ENCODE data around the gene OTX1. TPM values are rescaled to one million over a fixed set of nuclear protein-coding genes. Genes with fewer than 3 reads are reported as not detected.

The OTX1 gene
- total and polyA plus RNA-seq, 10 of the 15 experiments (the other 5 are each of a cell fraction or from before 2014, with no cell fraction given), result 0.04 to 0.67 (median 0.23) TPM; not detected in 2

DNA sequence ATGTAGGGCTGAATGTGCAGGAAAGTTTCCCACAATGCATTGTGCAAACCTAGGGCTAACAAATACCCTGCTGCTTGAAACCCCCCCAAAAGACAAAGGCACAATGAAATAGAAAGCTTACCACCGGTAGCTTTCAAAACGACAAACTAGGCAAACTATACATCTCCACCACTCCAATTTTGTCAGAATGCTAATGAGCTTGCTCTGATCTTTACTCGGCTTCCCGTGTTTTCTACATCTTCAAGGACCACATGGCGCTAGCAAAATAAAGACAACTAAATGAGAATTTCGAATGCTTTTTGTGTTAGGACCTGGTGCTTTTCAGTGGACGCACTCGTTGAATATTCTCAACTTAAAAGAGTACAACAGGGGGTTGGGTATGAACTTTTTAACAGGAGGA lies 37.2 kb upstream of the OTX1 start:
- no peak for ATAC-seq
- intact Hi-C loops (cut with micrococcal nuclease; ENCODE audit: unreplicated experiment), result no loop called here

More for the DNA sequence above, 37.2 kb upstream of the OTX1 start:
- H3K27ac ChIP-seq (ENCODE audit: control insufficient read depth, insufficient read depth), result no peak overlapping the region
- DNase-seq (ENCODE audit: low read depth, low spot score) (no peak), FAIRE-seq (no peak)
- H3K9ac ChIP-seq (ENCODE audit: control insufficient read depth, insufficient read depth, low read length), result no peak overlapping the region
- RAD21 ChIA-PET (ENCODE audit: unreplicated experiment), result no interaction called here
- no TSS peak for BruUV-seq (replicated peaks)
- no peak overlapping the region for H3K4me3 ChIP-seq
- TF ChIP-seq TAF1 (IDR thresholded peaks at IDR 0.05; ENCODE audit: borderline replicate concordance, low read depth, low read length) (no peak), E4F1 (IDR thresholded peaks at IDR 0.05; ENCODE audit: borderline replicate concordance, partially characterized antibody) (no peak), YY1 (IDR thresholded peaks at IDR 0.05; ENCODE audit: low read depth, low read length) (no peak), TCF3 (IDR thresholded peaks at IDR 0.05; ENCODE audit: borderline replicate concordance, insufficient read depth, low read depth, low read length) (no peak), BRCA1 (IDR thresholded peaks at IDR 0.05; ENCODE audit: low read depth, low read length) (no peak), STAT1 (conservative IDR thresholded peaks at IDR 0.05) (no peak), HDAC2 (IDR thresholded peaks at IDR 0.05) (no peak), IRF5 (IDR thresholded peaks at IDR 0.05; ENCODE audit: borderline replicate concordance) (no peak), SIN3A (IDR thresholded peaks at IDR 0.05; ENCODE audit: low read depth, low read length) (no peak), CBX5 (IDR thresholded peaks at IDR 0.05; ENCODE audit: low read depth) (no peak)
- H3K4me1 ChIP-seq (ENCODE audit: control insufficient read depth, insufficient read depth, low read length), result no peaks in the 10 kb centered on the region
- no peak overlapping the region for H2AFZ ChIP-seq (ENCODE audit: control insufficient read depth, low read depth, low read length)
- CTCF ChIA-PET, result interaction anchor here (0.6 to 1.4 kb wide), 4 partner anchors 19 to 238 kb away, joined by 3 to 5 read pairs (median 4); no protein-coding TSS in a partner anchor
- H4K20me1 ChIP-seq (ENCODE audit: control insufficient read depth, insufficient read depth), result no peaks in the 10 kb centered on the region
- no peaks in the 10 kb centered on the region for H3K9me3 ChIP-seq (replicated peaks; ENCODE audit: control insufficient read depth, insufficient read depth, low read length)
- POLR2A ChIA-PET, result no interaction called here
- H3K36me3 ChIP-seq (ENCODE audit: control insufficient read depth in 2 of 2, insufficient read depth in 2 of 2, low read length in 1 of 2), result no peaks in the 10 kb centered on the region
- in situ Hi-C loops (cut with MboI), result no loop called here
- WGBS (ENCODE audit: insufficient coverage, insufficient replicate concordance, low lambda C conversion rate, missing lambda C conversion rate), result 94% methylated on average over 8 of the region's 8 CpGs
- H3K4me2 ChIP-seq (ENCODE audit: control insufficient read depth, insufficient read depth), result no peak overlapping the region
- H3K27me3 ChIP-seq (replicated peaks in 1 of 2; ENCODE audit: control insufficient read depth in 2 of 2, insufficient read depth in 2 of 2, low read length in 1 of 2), result no peaks in the 10 kb centered on the region
- SMC1A ChIA-PET (ENCODE audit: uncharacterized antibody, unreplicated experiment), result interaction anchor here (0.8 to 1.8 kb wide), 3 partner anchors 11 to 556 kb away, joined by 3 to 6 read pairs (median 4); no protein-coding TSS in a partner anchor
- H3K79me2 ChIP-seq (ENCODE audit: control insufficient read depth, insufficient read depth, low read length), result no peaks in the 10 kb centered on the region
